Measurements from ENCODE around the gene ELSPBP1.
"Not testable (repeated sequence)": the region's sequence is repeated elsewhere in the genome, so short reads cannot be mapped to it uniquely, and the experiment has no call there.

ELSPBP1 gene

DNA sequence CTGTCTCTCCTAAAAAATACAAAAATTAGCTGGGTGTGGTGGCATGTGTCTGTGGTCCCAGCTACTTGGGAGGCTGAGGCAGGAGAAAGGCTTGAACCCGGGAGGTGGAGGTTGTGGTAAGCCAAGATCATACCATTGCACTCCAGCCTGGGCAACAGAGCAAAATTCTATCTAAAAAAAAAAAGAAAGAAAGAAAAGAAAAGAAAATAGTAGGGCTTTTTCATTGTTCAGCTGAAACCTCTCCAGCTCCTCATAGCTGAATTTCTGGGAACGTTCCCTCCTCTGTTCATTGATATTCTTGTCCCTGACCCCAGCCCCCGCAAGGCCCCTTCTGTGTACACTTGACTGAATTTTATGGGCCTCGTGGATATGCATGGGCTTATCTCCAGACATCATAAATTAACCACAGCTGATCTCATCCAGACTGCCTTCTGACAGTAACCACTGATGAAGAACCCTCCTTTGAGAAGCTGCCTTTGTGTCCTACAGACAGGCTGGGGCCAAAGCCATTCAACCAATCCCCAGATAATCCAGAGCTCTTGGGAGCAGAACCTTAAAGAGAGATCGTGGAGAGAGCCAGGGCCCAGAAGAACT lies at the start of gene ELSPBP1:
Gene ELSPBP1 (plus strand): TSS at position 424 of the 594 bp plus-strand sequence. CDS start 14,036 bp downstream, outside the sequence.
- in situ Hi-C loops (cut with MboI; ENCODE audit: low pct_unique_long_range_greater_than_20kb, low sequenced_read_pairs, unreplicated experiment) = no loop called here
- no peak for DNase-seq (ENCODE audit: low spot score)
- TF ChIP-seq, protein P1, sequence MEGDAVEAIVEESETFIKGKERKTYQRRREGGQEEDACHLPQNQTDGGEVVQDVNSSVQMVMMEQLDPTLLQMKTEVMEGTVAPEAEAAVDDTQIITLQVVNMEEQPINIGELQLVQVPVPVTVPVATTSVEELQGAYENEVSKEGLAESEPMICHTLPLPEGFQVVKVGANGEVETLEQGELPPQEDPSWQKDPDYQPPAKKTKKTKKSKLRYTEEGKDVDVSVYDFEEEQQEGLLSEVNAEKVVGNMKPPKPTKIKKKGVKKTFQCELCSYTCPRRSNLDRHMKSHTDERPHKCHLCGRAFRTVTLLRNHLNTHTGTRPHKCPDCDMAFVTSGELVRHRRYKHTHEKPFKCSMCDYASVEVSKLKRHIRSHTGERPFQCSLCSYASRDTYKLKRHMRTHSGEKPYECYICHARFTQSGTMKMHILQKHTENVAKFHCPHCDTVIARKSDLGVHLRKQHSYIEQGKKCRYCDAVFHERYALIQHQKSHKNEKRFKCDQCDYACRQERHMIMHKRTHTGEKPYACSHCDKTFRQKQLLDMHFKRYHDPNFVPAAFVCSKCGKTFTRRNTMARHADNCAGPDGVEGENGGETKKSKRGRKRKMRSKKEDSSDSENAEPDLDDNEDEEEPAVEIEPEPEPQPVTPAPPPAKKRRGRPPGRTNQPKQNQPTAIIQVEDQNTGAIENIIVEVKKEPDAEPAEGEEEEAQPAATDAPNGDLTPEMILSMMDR (IDR thresholded peaks at IDR 0.05; ENCODE audit: extremely low read depth, insufficient read depth, missing control alignments) = no peak

DNA sequence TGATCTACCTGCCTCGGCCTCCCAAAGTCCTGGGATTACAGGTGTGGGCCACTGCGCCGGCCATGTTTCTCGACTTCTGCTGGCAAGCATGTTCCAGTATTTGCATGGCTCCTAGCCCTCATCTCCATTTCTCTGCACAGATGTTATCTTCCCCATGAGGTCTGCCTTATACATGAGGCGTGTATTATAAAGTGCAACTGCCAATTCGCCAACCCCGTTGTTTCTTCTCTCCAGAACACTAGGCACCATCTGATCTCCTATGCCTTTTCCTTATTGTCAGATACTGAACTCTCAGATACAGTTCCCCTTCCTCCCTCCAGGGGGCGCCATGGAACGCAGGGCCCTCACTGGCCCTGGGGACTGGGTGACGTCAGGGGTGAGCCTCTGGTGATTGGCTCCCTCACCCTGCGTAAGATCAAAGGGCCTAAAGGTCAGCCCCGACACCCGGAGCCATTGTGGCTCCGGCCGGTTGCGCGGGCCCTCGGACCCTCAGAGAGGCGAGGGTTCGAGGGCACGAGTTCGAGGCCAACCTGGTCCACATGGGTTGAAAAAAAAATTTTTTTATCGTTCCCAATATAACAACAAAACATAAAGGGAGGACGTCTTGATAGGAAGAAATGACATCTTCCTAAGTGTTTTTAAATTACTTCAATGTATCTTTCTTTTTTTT lies 44.4 kb upstream of the ELSPBP1 start:
- in situ Hi-C loops (cut with MboI; ENCODE audit: low pct_unique_long_range_greater_than_20kb, low sequenced_read_pairs, unreplicated experiment) = loop anchor here (25.0 kb wide), 2 partner anchors 187 to 312 kb away; partner anchors contain the start of genes CARD8 and ZNF114

GRCh38 chr19:47952132-47952531 lies 42.3 kb upstream of the ELSPBP1 start:
- not testable (repeated sequence) for DNase-seq (ENCODE audit: low spot score)
- in situ Hi-C loops (cut with MboI; ENCODE audit: low pct_unique_long_range_greater_than_20kb, low sequenced_read_pairs, unreplicated experiment) = loop anchor here (25.0 kb wide), 2 partner anchors 185 to 310 kb away; partner anchors contain the start of genes CARD8 and ZNF114

More for the DNA sequence above, 44.4 kb upstream of the ELSPBP1 start:
- DNase-seq (ENCODE audit: low spot score) = not testable (repeated sequence)

GRCh38 chr19:47955936-47956335 lies 38.5 kb upstream of the ELSPBP1 start:
- not testable (repeated sequence) for DNase-seq (ENCODE audit: low spot score)
- in situ Hi-C loops (cut with MboI; ENCODE audit: low pct_unique_long_range_greater_than_20kb, low sequenced_read_pairs, unreplicated experiment) = loop anchor here (25.0 kb wide), 2 partner anchors 181 to 306 kb away; partner anchors contain the start of genes CARD8 and ZNF114

- TF ChIP-seq, protein P1 (IDR thresholded peaks at IDR 0.05; ENCODE audit: extremely low read depth, insufficient read depth, missing control alignments) = no peak
- no peak for DNase-seq (ENCODE audit: low spot score)
- in situ Hi-C loops (cut with MboI; ENCODE audit: low pct_unique_long_range_greater_than_20kb, low sequenced_read_pairs, unreplicated experiment) = loop anchor here (25.0 kb wide), 2 partner anchors 164 to 289 kb away; partner anchors contain the start of genes CARD8 and ZNF114
Measured at GRCh38 chr19:47973529-47973928, 20.9 kb upstream of the ELSPBP1 start.

DNA sequence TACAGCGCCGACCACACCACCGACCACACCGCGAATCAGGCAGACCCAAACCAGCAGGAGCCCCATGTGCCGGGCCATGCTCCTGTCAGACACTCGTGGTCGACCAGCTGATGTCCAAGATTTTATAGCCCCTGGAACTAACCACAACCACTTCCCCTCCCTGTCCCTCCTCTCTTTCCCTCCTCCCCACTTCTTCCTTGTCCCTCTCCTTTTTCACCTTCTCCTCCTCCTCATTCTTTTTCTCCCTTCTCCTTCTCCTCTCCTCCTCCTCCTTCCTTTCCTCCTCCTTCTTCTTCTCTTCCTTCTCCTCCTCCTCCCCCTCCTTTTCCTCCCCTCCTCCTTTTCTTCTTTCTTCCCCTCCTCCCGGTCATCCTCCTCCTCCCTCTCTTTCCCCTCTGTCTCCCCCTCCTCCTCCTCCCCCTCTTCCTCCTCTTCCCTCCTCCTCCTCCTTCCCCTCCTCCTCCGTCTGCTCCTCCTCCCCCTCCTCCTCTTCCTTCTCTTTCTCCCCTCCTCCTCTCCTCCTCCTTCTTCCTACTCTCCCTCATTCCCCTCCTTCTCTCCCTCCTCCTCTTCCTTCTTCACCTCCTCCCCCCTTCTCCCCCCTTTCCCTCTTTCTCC lies 3.1 kb upstream of the ELSPBP1 start:
- DNase-seq (ENCODE audit: low spot score) = no peak
- in situ Hi-C loops (cut with MboI; ENCODE audit: low pct_unique_long_range_greater_than_20kb, low sequenced_read_pairs, unreplicated experiment) = no loop called here
- TF ChIP-seq, protein P1 (IDR thresholded peaks at IDR 0.05; ENCODE audit: extremely low read depth, insufficient read depth, missing control alignments) = no peak

DNA sequence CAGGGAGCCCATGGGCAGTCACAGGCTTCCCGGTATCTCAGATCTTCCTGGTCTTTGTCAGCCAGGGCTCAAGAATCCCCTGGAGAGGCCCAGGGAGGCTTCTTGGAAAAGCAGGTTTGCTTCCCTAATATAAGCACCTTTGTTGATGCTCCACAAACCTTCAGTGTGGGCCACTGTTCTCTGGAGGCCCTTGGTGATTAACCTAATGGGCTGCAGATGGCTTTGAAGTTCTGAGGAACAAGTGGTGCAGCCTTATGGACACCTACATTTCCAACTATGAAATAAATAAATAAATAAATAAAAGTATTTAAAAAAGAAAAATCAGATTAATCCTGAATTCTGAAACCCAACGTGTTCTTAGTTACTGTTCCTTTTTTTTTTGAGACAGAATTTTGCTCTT lies 2.4 kb upstream of the ELSPBP1 start, which contains the start of gene BSPH1:
Gene BSPH1 (minus strand): TSS at position 101 of the 400 bp plus-strand sequence. CDS start 89 bp downstream, at position 12.
- TF ChIP-seq, protein P1 (IDR thresholded peaks at IDR 0.05; ENCODE audit: extremely low read depth, insufficient read depth, missing control alignments) = no peak
- in situ Hi-C loops (cut with MboI; ENCODE audit: low pct_unique_long_range_greater_than_20kb, low sequenced_read_pairs, unreplicated experiment) = no loop called here
- no peak for DNase-seq (ENCODE audit: low spot score)

GRCh38 chr19:47996230-47996727 lies 1.8 kb downstream of the ELSPBP1 start:
- in situ Hi-C loops (cut with MboI; ENCODE audit: low pct_unique_long_range_greater_than_20kb, low sequenced_read_pairs, unreplicated experiment) = no loop called here
- no peak for DNase-seq (ENCODE audit: low spot score)
- TF ChIP-seq, protein P1 (IDR thresholded peaks at IDR 0.05; ENCODE audit: extremely low read depth, insufficient read depth, missing control alignments) = no peak

All from GM13977 (cell line).